H1 (cell line): ENCODE measurements around the gene MED12L. TPM values are rescaled to one million over a fixed set of nuclear protein-coding genes. Genes with fewer than 3 reads are reported as not detected.

Source experiments
- CHD2 ChIP-seq: IDR thresholded peaks from 2 replicates; pipeline ENCODE4 v1.6.1; 2012; ENCODE audit warnings: low read length, improper control_type of control experiment
- CTCF ChIP-seq, 3 experiments: IDR thresholded peaks; 1 replicate in 2 of 3; 2 replicates in 1 of 3; pipeline versions ENCODE4 v1.5.1 to v1.6.1; 2011; ENCODE audit warnings: low read length in 3 of 3, mild to moderate bottlenecking in 3 of 3, inconsistent platforms in 2 of 3, low read depth in 1 of 3, moderate library complexity in 1 of 3; ENCODE audit not compliant: insufficient read depth in 1 of 3; ENCODE audit errors: control extremely low read depth in 1 of 3
- EZH2 ChIP-seq: fragments of 200-600 bp; sonication (generic); IDR thresholded peaks from 2 replicates; pipeline ENCODE4 v1.7.1; 2012; ENCODE audit warnings: low read depth, mild to moderate bottlenecking, moderate library complexity, low read length, inconsistent platforms; ENCODE audit not compliant: severe bottlenecking
- HDAC6 ChIP-seq: IDR thresholded peaks from one replicate; pipeline ENCODE4 v1.7.1; 2012; ENCODE audit warnings: low read depth, mild to moderate bottlenecking, inconsistent platforms, low read length, moderate library complexity
- KDM4A ChIP-seq: IDR thresholded peaks from one replicate; pipeline ENCODE4 v1.7.1; 2012; ENCODE audit warnings: low read depth, mild to moderate bottlenecking, moderate library complexity, low read length, inconsistent platforms; ENCODE audit not compliant: severe bottlenecking
- POLR2AphosphoS5 ChIP-seq: IDR thresholded peaks from 2 replicates; pipeline ENCODE4 v1.6.1; 2011; ENCODE audit warnings: low read depth, low read length
- SP2 ChIP-seq: IDR thresholded peaks from 2 replicates; pipeline ENCODE4 v1.6.1; 2012; ENCODE audit warnings: mild to moderate bottlenecking, low read length, inconsistent platforms
- TAF1 ChIP-seq: IDR thresholded peaks from 2 replicates; pipeline ENCODE4 v1.6.1; 2011; ENCODE audit warnings: mild to moderate bottlenecking, low read depth, low read length
- TEAD4 ChIP-seq: IDR thresholded peaks from 2 replicates; pipeline ENCODE4 v1.6.1; 2012; ENCODE audit warnings: low read depth, low read length, inconsistent platforms, mixed read lengths
- USF2 ChIP-seq: IDR thresholded peaks from 2 replicates; pipeline ENCODE4 v1.6.1; 2011; ENCODE audit warnings: low read length, improper control_type of control experiment
- polyA plus RNA-seq, 7 experiments: library from polyadenylated mRNA; depleted of rRNA in 3 of 7; stranded (reverse) in 5 of 7; unstranded in 2 of 7; fragments of >200 nt in 5 of 7; fragments of 200-250 nt in 2 of 7; gene quantifications; 1 replicate in 5 of 7; 2 replicates in 1 of 7; 4 replicates in 1 of 7; pipeline versions ENCODE4 v1.2.1 to v1.2.3, GENCODE V29; 2011 to 2013; ENCODE audit warnings: missing spikeins in 2 of 7, mixed read lengths in 2 of 7
- total RNA-seq: library from RNA; stranded (reverse); fragmentation: NEBNext Ultra II Directional; extraction: Animal tissue kit (Norgen Biotek cat#: 25700); gene quantifications from 2 replicates; pipeline ENCODE4 v1.2.1, GENCODE V29; 2021

The MED12L gene
- total and polyA plus RNA-seq, 2 of the 8 experiments (the other 6 are each of a cell fraction or from before 2014, with no cell fraction given), result 3.6 to 26.2 TPM

GRCh38 chr3:151351648-151352047 is 266.2 kb downstream of the MED12L start (continued):
- TF ChIP-seq CTCF (IDR thresholded peaks at IDR 0.05; ENCODE audit: control extremely low read depth in 1 of 3, insufficient read depth in 1 of 3, low read depth in 1 of 3, low read length in 3 of 3) (no peak), TAF1 (no peak), TEAD4 (no peak), KDM4A (no peak), SP2 (no peak), POLR2AphosphoS5 (no peak), HDAC6 (no peak), USF2 (no peak), CHD2 (no peak), EZH2 (no peak)
